ENCODE results near the gene RNU5B-1.
"Not testable (repeated sequence)": the region's sequence is repeated elsewhere in the genome, so short reads cannot be mapped to it uniquely, and the experiment has no call there.

RNU5B-1 gene

DNA sequence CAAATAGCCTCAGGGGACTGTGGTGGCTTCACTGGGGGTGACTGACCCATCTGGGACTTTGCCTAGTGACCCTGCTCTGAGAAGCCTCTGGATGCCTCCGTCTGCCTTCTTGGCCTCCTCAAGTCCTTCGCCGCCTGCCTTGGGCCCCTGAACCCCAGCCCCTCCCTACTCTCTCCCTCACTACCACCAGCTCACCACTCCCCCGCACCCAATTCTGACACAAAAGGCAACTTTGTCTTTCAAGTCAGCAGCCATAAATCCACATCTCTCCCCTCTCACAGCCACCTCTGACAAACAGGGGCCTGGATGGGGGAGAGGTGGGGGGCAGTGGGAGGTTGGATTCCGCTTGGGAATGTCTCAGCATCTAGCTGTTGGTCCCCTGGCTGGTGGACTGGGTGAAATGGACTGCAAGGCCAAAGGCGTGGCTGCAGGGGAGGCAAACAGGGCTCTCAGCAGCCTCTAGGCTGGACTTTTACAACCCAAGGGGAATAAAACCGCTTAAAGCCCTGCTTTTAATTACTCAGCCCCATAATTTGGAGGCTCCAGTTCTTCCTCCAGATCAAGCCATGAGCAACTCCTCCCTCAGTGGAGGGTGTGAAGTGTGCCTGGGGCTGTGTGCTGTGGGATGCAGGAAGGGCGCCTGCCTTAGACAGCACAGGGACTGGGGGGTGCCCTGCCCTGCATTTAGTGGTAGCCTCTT, 39.9 kb downstream of the RNU5B-1 start:
- DNase-seq (ENCODE audit: low read depth) = no peak

DNA sequence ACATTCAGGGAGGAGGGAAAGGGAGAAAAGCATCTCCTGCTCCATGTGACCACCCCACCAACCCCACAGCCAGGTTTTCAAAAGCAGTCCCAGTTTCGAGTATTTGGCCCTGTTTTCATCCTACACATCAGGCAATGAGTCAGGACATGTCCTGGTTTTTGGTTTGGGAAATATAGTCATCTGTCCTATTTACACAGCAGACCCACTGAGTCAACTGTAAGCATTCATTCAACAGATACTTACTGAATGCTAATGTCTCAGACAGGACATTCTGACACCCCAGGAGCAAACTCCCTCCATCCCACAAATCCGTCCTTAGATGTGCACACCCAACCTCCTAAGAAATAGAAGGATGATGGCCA, 40.4 kb downstream of the RNU5B-1 start:
- DNase-seq (ENCODE audit: low read depth) = no peak

DNA sequence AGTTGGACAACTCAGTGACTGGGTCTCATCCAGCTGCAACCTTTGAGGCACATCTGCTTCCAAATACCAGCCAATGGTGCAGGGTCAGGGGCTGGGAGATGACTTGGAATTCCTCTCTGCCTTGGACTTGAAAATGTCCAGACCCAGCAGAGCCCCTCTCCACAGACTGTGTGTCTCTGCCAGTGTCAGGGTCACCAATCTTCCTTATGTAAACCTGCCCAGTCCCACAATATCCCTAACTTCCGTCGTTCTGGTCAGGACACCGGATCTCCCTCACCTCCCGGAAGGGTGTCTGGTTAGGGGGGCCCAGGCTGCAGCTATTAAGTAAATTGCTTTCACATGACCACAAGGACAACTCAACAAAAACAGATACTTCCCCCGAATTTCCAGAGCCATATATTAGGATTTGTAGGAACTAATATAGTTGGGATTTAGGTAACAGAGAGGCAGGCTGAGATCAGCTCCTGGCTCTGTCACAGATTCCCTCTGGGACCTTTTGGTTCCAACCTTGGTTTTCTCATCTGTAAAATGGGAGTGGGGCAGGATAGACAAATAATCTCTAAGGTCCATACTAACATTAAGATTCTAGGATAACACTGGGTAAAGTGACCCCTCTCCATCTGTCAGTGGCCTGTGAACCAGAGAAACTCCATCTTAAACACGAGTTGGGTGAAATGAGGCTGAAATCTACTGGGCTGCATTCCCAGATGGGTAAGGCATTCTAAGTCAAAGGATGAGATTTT, 42.5 kb downstream of the RNU5B-1 start:
- no peak for DNase-seq (ENCODE audit: low read depth)

DNA sequence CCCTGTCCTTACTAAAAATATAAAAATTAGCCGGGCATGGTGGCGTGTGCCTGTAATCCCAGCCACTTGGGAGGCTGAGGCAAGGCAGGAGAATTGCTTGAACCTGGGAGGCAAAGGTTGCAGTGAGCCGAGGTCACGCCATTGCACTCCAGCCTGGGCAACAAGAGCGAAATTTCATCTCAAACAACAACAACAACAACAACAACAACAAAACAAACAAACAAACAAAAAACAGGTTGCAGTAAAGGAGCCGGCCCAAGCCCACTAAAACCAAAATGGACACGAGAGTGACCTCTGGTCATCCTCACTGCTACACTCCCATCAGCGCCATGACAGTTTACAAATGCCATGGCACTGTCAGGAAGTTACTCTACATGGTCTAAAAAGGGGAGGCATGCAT, 43.3 kb downstream of the RNU5B-1 start:
- DNase-seq (ENCODE audit: low read depth) = not testable (repeated sequence)

DNA sequence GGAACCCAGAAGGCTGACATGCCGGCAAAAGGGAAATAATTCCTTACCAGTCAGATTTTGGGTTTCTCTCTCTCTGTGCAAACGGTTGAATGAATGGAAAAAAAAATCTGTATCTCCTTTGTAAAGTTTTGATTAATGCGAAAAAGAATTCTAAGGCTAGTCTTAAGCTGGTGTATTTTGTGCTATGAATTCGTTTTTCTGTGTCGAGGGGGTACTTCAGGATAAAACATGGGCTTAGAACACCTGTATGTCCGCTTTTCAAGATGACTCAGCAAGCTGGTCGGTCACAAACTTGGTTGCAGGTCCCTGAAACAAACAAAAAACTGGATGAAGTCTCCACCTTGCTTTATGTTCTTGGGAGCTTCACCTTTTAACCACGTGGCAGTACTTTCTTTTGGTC, 44.9 kb downstream of the RNU5B-1 start:
- no peak for DNase-seq (ENCODE audit: low read depth)

DNA sequence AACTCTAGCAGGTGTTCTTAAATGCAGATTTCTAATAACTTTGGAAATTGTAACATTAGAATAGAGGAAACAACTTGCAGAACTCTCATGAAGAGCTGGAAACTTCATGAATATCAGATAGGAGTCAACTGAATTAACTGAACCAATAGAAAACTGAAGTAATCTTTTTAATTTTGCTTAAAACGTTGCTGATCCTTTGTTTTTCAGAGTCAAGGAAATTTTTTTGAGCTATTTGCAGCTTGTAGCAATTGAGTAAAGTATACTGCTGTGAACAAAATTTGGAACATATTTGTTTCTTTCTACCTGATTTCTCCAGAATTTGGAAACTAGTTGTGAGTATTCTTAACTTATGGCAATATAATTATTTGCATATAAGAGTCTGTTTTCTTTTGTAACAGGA, 47.5 kb downstream of the RNU5B-1 start:
- DNase-seq (ENCODE audit: low read depth) = not testable (repeated sequence)

Data from stimulated activated CD8-positive, alpha-beta memory T cell treated with anti-CD3 and anti-CD28 coated beads, Interleukin-12 subunit alpha, Interleukin-12 subunit beta, amount 100 ng/mL, for 4 hours (primary cell).